ENCODE results near the gene SELENOM.
"Not testable (repeated sequence)": the region's sequence is repeated elsewhere in the genome, so short reads cannot be mapped to it uniquely, and the experiment has no call there.

The SELENOM gene

GRCh38 chr22:31106001-31106571 is 1.3 kb downstream of the SELENOM start:
- DNase-seq (ENCODE audit: low read depth in 2 of 2), result no peak

DNA sequence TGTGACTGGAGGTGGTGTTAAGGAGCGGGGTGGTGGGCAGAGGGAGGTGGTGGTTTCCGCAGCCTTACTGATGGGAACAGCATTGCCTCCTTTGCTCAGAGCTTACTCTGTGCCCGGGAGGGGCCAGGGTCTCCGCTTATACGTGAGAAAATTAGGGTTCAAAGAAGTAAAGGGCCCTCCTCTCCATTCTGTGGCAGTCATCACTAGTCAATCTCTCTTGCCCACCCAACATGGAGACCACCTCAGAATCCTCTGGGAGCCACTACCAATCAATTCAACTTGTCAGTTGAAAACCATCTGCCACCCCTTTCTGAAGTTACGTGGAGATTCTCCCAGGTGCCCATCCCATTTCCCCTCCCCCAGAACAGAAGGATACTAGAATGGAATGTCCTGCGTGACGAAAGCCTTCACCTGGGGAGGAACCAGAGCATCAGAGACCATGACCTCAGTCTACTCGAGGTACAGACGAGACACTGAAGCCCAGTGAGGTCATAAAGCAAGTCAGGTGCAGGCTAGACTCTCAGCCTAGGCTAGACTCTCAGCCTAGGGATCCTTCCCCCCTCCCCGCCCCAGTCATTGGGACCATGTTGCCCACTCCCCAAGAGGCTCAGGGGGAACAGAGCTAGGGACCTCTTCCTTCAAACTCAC is 2.0 kb downstream of the SELENOM start:
- no peak for DNase-seq (ENCODE audit: low read depth in 2 of 2)

- DNase-seq (ENCODE audit: low read depth in 2 of 2), result no peak
Measured at GRCh38 chr22:31104869-31105268, 2.5 kb downstream of the SELENOM start.

DNA sequence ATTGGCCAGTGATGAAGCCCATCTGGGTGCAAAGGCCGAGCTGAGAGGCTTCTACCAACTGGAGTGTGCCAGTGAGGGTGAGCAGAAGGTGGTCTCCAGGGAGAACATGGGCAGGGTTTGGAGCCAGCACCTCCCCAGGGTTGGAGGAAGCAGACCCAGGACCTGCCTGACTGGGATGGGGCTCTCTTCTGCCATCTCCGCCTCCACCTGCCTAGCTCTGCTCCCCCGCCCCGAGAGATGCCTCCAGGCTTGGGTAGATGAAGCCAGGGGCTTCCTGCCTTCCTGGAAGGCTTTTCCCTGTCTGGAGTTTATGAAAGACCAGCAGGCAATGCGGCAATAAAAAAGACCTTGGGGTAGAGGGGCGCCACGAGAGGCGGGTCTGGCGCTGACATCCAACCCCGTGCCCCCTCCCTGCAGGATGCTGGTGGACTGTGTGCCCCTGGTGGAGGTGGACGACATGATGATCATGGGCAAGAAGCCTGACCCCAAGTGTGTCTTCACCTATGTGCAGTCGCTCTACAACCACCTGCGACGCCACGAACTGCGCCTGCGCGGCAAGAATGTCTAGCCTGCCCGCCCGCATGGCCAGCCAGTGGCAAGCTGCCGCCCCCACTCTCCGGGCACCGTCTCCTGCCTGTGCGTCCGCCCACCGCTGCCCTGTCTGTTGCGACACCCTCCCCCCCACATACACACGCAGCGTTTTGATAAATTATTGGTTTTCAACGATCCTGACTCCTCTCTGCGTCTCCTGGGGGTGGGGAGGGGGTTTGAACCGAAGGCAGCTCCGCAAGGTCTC is 3.3 kb downstream of the SELENOM start:
- no peak for DNase-seq (ENCODE audit: low read depth in 2 of 2)

- DNase-seq (ENCODE audit: low read depth in 2 of 2), result no peak
Measured at GRCh38 chr22:31103111-31103510, 4.3 kb downstream of the SELENOM start.

GRCh38 chr22:31102441-31103081 is 4.8 kb downstream of the SELENOM start:
- no peak for DNase-seq (ENCODE audit: low read depth in 2 of 2)

DNA sequence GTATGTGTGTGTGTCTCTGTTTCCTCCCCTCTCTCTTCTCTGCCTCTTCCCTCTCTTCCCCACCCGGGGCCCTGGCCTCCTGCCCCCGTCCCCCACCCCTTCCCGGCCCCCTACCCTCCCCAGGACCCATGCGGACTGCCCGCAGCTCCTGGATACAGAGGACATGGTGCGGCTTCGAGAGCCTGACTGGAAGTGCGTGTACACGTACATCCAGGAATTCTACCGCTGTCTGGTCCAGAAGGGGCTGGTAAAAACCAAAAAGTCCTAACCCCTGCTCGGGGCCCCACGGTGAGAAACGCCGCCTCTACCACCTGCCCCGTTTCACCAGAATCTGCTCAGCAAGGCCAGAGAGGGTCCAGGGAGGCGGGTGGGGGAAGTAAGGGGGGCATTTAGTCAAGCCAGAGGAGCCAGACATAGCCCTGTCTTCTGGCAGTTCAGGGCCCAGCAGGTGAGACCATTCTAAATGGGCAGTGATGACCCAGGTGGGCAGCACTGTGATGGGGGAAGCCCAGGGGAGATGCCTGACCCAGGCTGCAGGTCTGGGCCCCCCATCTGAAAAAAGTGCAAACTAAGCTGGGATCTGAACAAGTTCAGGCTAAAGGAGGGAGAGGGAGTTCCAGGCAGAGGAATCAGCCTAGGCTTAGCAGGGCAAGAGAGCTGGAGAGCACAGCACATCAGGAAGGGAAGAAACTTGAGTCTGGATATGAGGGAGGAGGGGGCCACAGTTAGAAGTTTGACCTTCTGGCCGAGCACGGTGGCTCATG is 6.4 kb downstream of the SELENOM start:
- no peak for DNase-seq (ENCODE audit: low read depth in 2 of 2)

DNA sequence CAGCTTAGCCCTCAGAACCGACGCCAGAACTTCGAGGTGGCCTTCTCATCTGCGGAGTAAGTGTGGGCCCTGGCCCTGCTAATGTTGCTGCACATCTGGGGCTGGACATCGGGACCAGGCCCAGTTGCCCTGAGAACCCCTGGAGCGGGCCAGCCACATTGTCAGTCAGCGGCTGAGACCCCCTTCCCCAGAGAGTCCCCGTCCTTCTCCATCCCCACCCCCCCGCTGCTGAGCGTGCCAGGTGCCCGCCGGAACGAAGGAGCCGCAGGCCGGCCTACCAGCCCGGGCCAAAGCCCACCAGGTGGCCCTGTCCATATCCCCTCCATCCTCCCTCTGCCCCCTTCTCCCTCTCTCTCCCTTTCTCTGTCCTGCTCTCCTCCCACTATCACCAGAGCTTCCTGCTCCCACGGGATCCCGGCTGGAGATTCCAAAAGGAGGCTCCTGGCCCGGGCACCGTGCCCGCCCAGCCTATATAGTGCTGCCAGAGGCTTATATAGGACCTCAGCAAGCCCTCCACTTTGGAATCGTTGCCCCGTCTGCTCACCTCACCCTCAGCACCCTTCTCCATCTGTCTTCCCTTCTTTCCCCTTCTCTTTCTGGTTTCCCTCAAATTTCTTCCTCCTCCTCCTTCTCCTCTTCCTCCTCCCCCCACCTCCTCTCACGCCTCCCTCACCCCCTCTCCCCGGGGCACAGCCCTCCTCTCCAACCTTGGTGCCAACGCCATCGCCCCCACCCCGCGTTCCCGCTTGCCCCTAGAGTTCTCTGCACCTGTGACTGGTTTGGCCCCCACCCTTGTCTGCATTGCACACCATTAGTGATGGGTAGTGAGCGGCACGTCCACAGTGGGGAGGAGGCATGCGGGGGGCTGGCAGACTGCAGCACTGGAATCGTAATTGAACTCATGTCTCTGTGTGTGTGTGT is 7.3 kb downstream of the SELENOM start:
- DNase-seq (ENCODE audit: low read depth in 2 of 2), result no peak

DNA sequence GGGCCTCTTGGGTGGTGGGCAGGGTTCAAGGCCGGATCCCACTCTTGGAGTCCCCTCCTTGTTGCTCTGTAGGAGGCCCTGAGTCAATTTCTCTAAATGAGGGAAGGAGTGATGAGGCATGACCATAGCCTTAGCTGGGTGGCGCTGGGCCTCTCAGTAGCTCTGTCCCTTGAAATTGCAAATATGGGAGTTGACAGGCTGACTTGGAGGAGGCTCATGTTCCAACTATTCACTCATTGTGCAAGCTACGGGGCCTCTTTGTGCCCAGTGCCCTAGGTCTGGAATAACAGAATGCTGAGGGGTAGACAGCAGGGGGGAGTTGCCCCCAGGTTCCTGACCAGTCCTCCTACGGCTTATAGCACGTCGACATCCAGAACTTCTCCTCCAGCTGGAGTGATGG is 8.0 kb downstream of the SELENOM start:
- no peak for DNase-seq (ENCODE audit: low read depth in 2 of 2)

DNA sequence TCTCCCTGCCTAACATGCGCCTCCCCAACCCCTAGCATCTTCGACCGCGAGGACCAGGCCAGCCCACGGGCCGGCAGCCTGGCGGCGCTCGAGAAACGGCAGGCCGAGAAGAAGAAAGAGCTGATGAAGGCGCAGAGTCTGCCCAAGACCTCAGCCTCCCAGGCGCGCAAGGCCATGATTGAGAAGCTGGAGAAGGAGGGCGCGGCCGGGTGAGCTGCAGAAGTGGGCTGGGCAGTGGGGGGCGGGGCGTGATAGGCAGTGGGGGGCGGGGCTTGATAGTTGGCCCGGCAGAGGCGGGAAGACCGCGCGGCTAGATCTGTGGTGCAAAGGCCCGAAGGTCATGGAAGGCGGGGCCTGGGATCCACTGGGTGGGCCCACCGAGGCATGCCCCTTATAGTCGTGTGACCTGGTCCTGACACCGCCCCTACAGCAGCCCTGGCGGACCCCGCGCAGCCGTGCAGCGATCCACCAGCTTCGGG is 8.7 kb downstream of the SELENOM start:
- DNase-seq (ENCODE audit: low read depth in 2 of 2), result no peak

- DNase-seq (ENCODE audit: low read depth in 2 of 2), result no peak
Measured at GRCh38 chr22:31097941-31098631, 9.3 kb downstream of the SELENOM start.

- DNase-seq (ENCODE audit: low read depth in 2 of 2), result not testable (repeated sequence)
Measured at GRCh38 chr22:31097539-31097938, 9.8 kb downstream of the SELENOM start.

GRCh38 chr22:31096657-31097279 is 10.6 kb downstream of the SELENOM start:
- DNase-seq (ENCODE audit: low read depth in 2 of 2), result no peak

GRCh38 chr22:31095637-31096249 is 11.6 kb downstream of the SELENOM start:
- no peak for DNase-seq (ENCODE audit: low read depth in 2 of 2)

DNA sequence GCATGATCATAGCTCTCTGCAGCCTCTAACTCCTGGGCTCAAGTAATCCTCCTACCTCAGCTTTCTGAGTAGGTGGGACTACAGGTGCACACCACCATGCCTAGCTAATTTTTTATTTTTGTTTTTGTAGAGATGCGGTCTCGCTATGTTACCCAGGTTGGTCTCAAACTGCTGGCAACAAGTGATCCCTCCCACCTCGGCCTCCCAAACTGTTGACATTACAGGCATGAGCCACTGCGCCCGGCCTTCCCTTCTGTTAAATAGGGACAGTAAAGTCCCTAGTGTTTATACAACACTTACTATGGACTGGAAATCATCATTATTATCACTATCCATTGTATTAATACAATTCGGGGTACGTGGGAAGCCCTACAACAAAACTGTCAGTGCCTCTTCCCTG is 12.6 kb downstream of the SELENOM start:
- no peak for DNase-seq (ENCODE audit: low read depth in 2 of 2)

DNA sequence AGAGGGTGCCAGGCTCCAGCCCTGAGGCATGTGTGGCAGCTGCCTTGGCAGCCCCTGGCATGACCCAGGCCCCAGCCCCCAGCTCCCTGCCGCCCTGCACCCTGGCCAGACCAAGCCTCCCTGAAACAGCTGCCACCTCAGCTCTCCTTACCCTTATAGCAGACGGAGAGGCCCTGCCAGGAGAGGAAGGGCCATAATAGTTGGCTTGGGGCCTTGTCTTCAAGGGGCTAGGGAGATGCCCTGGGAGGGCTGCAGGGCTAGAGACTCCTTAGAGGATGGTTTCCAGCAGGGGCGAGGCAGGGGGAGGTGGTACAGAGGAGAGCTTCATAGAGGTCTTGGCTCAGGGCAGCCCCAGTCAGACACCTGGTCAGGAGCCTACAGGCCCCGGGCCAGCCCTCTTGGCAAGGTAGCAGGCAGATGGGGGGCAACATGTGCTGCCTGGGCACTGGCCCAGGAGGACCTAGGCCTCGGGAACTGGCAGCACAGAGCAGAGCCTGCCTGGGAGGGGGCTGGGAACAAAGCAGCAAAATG is 13.3 kb downstream of the SELENOM start:
- no peak for DNase-seq (ENCODE audit: low read depth in 2 of 2)

- DNase-seq (ENCODE audit: low read depth in 2 of 2), result no peak
Measured at GRCh38 chr22:31093086-31093850, 14.1 kb downstream of the SELENOM start.

DNA sequence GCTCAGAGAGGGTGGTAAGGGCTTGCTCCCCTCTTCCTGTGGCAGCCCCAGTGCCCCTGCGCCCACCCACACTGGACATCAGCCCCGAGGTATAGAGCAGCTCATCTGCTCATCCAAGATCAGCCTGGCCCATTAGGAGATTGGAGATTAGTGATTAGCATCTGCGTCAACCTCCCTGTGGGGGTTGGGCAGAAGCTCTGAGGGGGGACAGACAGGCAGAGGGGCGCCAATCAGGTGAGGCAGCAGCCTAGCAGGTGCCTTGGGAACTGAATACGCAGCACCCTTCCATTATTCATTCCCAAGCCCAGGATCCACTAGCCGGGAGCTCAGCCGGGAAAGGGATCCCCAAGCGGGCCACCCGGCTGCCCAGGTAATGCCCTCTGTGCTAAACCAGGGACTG is 15.2 kb downstream of the SELENOM start:
- DNase-seq (ENCODE audit: low read depth in 2 of 2), result no peak
